ENCODE measurements around the gene KIFC1. TPM values are rescaled to one million over a fixed set of nuclear protein-coding genes. Genes with fewer than 3 reads are reported as not detected.
A peak's percentile ranks its signal among the peaks of the same experiment; 100 is the strongest.

KIFC1 gene
- total RNA-seq, 6 experiments from 2014 or later, result 20.6 to 43.5 (median 38.6) TPM

- Mint-ChIP-seq H3K27me3 (ENCODE audit: insufficient read depth) (peaks cover 11% of the 10 kb centered on the region), H3K9me3 (no peaks in the 10 kb centered on the region), H3K4me1 (ENCODE audit: low read depth) (peaks cover 18% of the 10 kb centered on the region), H3K4me3 (no peak overlapping the region), H3K27ac (no peak overlapping the region), H3K36me3 (ENCODE audit: low read depth) (peaks cover 23% of the 10 kb centered on the region)
- TF ChIP-seq, protein P1, sequence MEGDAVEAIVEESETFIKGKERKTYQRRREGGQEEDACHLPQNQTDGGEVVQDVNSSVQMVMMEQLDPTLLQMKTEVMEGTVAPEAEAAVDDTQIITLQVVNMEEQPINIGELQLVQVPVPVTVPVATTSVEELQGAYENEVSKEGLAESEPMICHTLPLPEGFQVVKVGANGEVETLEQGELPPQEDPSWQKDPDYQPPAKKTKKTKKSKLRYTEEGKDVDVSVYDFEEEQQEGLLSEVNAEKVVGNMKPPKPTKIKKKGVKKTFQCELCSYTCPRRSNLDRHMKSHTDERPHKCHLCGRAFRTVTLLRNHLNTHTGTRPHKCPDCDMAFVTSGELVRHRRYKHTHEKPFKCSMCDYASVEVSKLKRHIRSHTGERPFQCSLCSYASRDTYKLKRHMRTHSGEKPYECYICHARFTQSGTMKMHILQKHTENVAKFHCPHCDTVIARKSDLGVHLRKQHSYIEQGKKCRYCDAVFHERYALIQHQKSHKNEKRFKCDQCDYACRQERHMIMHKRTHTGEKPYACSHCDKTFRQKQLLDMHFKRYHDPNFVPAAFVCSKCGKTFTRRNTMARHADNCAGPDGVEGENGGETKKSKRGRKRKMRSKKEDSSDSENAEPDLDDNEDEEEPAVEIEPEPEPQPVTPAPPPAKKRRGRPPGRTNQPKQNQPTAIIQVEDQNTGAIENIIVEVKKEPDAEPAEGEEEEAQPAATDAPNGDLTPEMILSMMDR (IDR thresholded peaks at IDR 0.05), result no peak
- DNase-seq, result no peak
Observed at GRCh38 chr6:33450434-33450833, 58.8 kb downstream of the KIFC1 start.

DNA sequence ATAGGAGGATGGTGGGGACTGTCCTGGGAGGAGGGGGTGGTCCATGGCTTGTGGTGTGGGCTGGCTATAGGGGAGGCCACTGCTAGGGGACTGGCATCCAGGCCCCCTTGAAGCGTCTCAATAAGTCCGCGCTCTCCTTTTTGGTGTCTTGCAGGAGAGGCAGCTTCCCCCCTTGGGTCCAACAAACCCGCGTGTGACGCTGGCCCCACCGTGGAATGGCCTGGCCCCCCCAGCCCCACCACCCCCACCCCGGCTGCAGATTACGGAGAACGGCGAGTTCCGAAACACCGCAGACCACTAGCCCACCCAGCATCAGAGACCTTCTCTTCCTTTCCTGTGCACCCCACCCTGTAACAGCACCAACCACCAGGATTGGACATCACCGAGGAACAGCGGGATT, 60.0 kb downstream of the KIFC1 start:
- Mint-ChIP-seq H3K4me1 (ENCODE audit: low read depth) (peaks cover 20% of the 10 kb centered on the region), H3K36me3 (ENCODE audit: low read depth) (peaks cover 19% of the 10 kb centered on the region), H3K9me3 (no peaks in the 10 kb centered on the region), H3K4me3 (no peak overlapping the region), H3K27ac (no peak overlapping the region), H3K27me3 (ENCODE audit: insufficient read depth) (peaks cover 11% of the 10 kb centered on the region)
- DNase-seq, result no peak
- TF ChIP-seq, protein P1 (IDR thresholded peaks at IDR 0.05), result no peak

- Mint-ChIP-seq H3K9me3 (no peaks in the 10 kb centered on the region), H3K4me1 (ENCODE audit: low read depth) (peaks cover 20% of the 10 kb centered on the region), H3K4me3 (no peak overlapping the region), H3K27me3 (ENCODE audit: insufficient read depth) (peaks cover 11% of the 10 kb centered on the region), H3K36me3 (ENCODE audit: low read depth) (peaks cover 19% of the 10 kb centered on the region), H3K27ac (no peak overlapping the region)
- DNase-seq, result no peak
- TF ChIP-seq, protein P1 (IDR thresholded peaks at IDR 0.05), result no peak
Observed at GRCh38 chr6:33452496-33452895, 60.9 kb downstream of the KIFC1 start.

DNA sequence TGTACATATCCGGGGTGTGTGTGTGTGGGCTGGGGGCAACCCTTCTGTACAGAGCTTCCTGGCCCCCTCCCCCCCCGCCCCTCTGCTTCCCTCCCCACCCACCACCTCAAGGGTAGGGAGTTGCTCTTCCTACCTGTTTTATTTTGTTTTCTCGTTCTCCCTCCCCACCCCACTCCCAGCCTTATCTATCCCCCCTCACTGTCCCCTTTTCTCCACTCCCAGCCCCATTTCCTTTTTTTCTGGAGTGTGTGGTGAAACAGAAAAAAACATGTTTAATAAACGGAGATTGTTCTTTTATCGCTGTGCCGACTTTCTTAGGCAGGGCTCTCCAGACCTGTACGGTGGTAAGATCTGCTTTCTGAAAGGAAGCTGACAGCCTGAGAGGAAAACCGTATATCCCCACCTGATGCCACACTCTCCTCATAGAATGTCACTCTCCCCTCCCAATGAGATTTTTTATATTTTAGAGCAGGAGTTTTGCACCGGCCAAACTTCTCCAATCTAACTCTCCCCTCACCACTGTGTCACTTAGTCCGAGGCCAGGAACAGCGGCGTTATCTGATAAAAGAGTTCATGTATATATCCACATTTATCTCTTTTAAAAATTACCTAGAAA, 61.9 kb downstream of the KIFC1 start:
- Mint-ChIP-seq H3K9me3 (no peaks in the 10 kb centered on the region), H3K27ac (peak overlapping the region; percentile 62), H3K4me3 (peak overlapping the region; percentile 91), H3K4me1 (ENCODE audit: low read depth) (peaks cover 20% of the 10 kb centered on the region), H3K36me3 (ENCODE audit: low read depth) (peaks cover 11% of the 10 kb centered on the region), H3K27me3 (ENCODE audit: insufficient read depth) (peaks cover 11% of the 10 kb centered on the region)
- DNase-seq, result no peak
- TF ChIP-seq, protein P1 (IDR thresholded peaks at IDR 0.05), result no peak

DNA sequence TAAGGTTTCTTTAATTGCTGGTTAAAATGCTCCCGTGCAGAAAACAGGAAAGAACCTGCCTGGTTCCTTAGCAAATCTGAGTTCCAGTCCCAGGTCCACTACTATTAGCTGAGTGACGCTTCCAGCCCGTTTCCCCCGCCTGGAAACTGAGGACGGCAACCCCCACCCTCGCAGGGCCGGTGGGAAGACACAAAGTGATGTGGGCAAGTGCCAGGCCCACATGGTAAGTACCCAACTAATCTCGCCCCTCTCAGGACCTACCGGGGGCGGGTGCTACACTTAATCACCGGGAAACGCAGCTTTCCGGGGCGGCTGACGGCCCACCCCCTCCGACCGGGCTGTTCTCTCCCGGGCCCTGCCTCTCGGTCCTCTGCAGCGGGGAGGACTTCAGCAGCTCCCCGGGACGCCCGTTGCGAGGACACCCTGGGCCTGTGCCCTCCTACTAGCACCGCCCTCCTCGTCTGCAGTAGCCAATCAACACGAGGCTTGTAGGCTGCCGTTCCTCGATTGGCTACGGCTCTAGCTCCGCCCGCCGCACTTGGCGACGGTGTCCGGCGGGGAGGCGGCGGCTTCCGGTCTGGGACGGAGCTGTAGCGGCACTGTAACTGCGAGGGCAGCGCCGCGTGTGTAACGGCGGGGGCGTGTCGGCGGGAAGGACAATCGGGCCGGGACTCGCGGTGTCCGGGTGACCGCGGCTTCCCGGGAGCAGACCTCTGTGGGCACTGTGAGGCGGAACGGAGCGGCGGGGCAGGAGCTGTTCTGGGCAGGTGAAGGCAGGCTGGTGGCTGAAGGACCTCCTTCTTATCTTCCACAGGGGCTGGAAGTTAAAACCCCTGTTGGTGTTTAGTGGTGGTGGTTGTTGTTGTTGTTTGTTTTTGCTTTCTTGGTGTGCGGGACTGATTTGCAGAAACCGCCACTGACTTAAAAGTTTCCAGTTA, 62.7 kb downstream of the KIFC1 start, which contains the start of gene ZBTB9:
Gene ZBTB9, plus strand, starts transcription at position 568 of the 938 bp plus-strand sequence. CDS start 525 bp downstream, outside the sequence.
- DNase-seq, result peak; percentile 97
- H3K4me3 Mint-ChIP-seq, result peak within 1 kb of the TSS; percentile 91
- H3K4me1 Mint-ChIP-seq (ENCODE audit: low read depth), result peaks cover 20% of the 10 kb centered on the region
- H3K27me3 Mint-ChIP-seq (ENCODE audit: insufficient read depth), result peaks cover 13% of the 10 kb centered on the region
- peak within 1 kb of the TSS; percentile 62 for H3K27ac Mint-ChIP-seq
- TF ChIP-seq, protein P1 (IDR thresholded peaks at IDR 0.05), result no peak
- peaks cover 4% of the 10 kb centered on the region; the same call in 1 of the 2 replicates for H3K36me3 Mint-ChIP-seq (ENCODE audit: low read depth)
- no peaks in the 10 kb centered on the region for H3K9me3 Mint-ChIP-seq
